AG04450 (cell line): Measurements from ENCODE around the gene LNX2. TPM values are rescaled to one million over a fixed set of nuclear protein-coding genes. Genes with fewer than 3 reads are reported as not detected.
A peak's percentile ranks its signal among the peaks of the same experiment; 100 is the strongest.

Experiments
- CTCF ChIA-PET: fragments of 300-600, 350-600 bp; formaldehyde crosslinking; extraction: SDS; loops from one replicate; lab custom pipeline; 2022; ENCODE audit warnings: antibody characterized with exemption, inconsistent platforms; lab: Charles Lee
- POLR2A ChIA-PET: fragments of 350-600 bp; formaldehyde crosslinking; extraction: SDS; loops from one replicate; lab custom pipeline; 2021; ENCODE audit warnings: antibody characterized with exemption, inconsistent platforms; lab: Yijun Ruan, JAX
- DNase-seq: peaks from one replicate; pipeline ENCODE4 v3.0.0-alpha.2; 2011; ENCODE audit warnings: low read depth, low spot score
- H3K27ac ChIP-seq: one replicate; pipeline ENCODE4 v1.5.1; 2012; ENCODE audit warnings: low read depth, low read length, control low read depth
- H3K27me3 ChIP-seq: one replicate; pipeline ENCODE4 v1.6.0; 2012; ENCODE audit warnings: low read length; ENCODE audit not compliant: control insufficient read depth, insufficient read depth
- H3K4me3 ChIP-seq: 2 replicates; pipeline ENCODE4 v1.5.1; 2011; ENCODE audit warnings: mild to moderate bottlenecking, low read depth, low read length, control low read depth
- H3K9me3 ChIP-seq: 2 replicates; pipeline ENCODE4 v1.5.1; 2012; ENCODE audit warnings: low read length; ENCODE audit not compliant: control insufficient read depth, insufficient read depth
- polyA plus RNA-seq: library from polyadenylated mRNA; depleted of rRNA; stranded (reverse); fragments of >200 nt; gene quantifications from 2 replicates; pipeline ENCODE4 v1.2.3, GENCODE V29; 2011
- TF ChIP-seq, protein P1 (sequence below): IDR thresholded peaks from 2 replicates; pipeline ENCODE4 v1.5.1; 2011; ENCODE audit warnings: low read depth, low read length, control low read depth, inconsistent platforms

Gene LNX2
- polyA plus RNA-seq, 1 experiment = 6.9 TPM

DNA sequence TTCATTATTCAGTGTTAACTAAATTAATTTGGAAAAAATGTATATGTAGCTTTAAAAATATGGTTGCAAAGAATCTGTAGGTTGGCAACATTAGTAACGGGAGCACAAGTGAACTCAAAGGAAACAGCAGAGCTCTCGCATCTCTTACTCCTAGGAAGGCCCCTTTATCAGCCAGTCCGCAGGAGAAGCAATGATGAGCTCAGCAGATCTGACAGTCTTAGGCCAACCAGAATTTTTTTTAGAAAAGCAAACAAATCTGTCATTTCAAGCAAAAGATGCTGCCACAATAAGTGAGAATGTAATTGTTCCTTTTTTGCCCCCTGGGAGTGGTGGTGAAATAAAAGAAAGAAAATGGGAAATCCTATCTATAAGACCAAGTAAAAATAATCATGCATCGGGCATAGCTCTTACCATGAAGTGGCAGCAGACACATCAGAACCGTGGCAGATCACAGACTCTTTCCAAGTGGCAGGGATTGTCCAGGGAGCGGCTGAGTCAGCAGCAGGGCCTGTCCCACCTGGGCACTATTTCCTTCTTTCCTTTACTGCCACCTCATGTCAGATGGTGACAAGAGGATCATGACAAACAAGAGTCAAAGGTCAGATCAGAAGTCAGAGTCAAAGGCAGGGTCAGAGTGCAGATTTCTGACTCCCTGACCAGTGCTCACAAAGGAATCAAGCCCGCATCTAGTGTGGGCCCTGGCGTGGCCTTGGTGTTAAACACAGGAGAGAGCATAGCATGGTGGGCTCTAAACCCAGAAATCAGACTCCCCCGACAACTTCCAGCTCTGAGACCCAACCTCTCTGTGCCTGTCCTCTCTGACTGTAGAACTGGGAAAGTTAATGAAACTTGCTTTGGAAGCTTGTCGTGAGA, 86.0 kb downstream of the LNX2 start:
- Histone ChIP-seq H3K27ac (no peak overlapping the region), H3K4me3 (no peak overlapping the region), H3K27me3 (no peaks in the 10 kb centered on the region), H3K9me3 (no peaks in the 10 kb centered on the region)
- no peak for DNase-seq
- CTCF ChIA-PET = interaction anchor here (0.7 to 15.1 kb wide), 12 partner anchors 11 to 419 kb away, joined by 3 to 280 read pairs (median 6); no protein-coding TSS in a partner anchor
- POLR2A ChIA-PET = no interaction called here
- TF ChIP-seq, protein P1, sequence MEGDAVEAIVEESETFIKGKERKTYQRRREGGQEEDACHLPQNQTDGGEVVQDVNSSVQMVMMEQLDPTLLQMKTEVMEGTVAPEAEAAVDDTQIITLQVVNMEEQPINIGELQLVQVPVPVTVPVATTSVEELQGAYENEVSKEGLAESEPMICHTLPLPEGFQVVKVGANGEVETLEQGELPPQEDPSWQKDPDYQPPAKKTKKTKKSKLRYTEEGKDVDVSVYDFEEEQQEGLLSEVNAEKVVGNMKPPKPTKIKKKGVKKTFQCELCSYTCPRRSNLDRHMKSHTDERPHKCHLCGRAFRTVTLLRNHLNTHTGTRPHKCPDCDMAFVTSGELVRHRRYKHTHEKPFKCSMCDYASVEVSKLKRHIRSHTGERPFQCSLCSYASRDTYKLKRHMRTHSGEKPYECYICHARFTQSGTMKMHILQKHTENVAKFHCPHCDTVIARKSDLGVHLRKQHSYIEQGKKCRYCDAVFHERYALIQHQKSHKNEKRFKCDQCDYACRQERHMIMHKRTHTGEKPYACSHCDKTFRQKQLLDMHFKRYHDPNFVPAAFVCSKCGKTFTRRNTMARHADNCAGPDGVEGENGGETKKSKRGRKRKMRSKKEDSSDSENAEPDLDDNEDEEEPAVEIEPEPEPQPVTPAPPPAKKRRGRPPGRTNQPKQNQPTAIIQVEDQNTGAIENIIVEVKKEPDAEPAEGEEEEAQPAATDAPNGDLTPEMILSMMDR = no peak

DNA sequence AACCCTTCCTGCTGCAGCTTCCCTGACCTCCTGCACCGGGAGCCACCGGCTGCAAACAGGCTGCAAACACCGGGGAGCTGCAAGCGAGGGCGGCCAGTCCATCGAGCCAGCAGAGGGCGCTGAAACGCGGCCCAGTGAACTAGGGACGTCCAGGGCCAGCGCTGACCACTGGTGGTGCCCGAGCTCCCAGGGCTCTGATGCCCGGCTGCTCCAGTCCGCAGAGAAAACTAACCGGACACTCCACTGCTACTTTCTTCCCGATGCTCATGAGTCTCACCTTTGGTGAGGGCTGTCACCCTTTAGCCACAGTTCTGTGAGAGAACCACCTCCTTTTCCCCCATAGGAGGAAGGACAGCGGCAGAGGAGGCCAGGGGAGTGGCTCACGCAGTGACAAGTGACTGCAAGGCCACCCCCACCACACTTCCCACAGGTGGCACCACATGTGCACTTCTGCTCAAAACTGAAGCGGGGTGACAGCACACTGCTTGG, 87.1 kb downstream of the LNX2 start:
- ChIA-PET POLR2A (interaction anchor here (0.6 to 1.0 kb wide), 2 partner anchors 47 to 293 kb away, joined by 5 read pairs; no protein-coding TSS in a partner anchor), CTCF (interaction anchor here (0.6 to 15.1 kb wide), 45 partner anchors 8 to 587 kb away, joined by 3 to 280 read pairs (median 4); partner anchors contain the start of gene LNX2)
- DNase-seq = peak; percentile 41
- Histone ChIP-seq H3K27me3 (no peaks in the 10 kb centered on the region), H3K4me3 (no peak overlapping the region), H3K9me3 (peaks cover 4% of the 10 kb centered on the region), H3K27ac (no peak overlapping the region)
- TF ChIP-seq, protein P1 = peak; percentile 98

DNA sequence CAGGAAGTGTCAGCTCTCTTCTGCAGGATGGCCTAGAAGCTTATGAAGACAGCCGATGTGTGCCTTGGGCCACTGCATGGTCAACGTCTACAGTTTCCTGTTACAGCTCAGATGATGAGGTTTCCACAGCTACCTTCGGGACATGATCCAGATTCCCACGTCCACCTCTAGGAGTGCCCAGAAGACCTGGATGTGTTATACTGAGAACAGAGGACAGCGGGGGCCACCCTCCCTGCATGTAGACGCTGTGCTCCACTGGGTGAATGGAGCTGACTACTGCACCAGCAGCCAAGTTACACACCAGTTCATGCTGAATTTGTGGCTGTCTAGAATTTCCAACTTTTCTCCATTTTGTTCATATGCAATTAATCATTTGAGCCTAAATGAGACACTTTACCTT, 91.4 kb downstream of the LNX2 start:
- POLR2A ChIA-PET = interaction anchor here (0.6 kb wide), 1 partner anchor 447 kb away, joined by 3 read pairs; no protein-coding TSS in a partner anchor
- Histone ChIP-seq H3K27me3 (peaks cover 6% of the 10 kb centered on the region), H3K27ac (no peak overlapping the region), H3K4me3 (no peak overlapping the region), H3K9me3 (peaks cover 4% of the 10 kb centered on the region)
- CTCF ChIA-PET = interaction anchor here (0.6 to 15.1 kb wide), 2 partner anchors 27 to 300 kb away, joined by 3 to 280 read pairs; no protein-coding TSS in a partner anchor
- DNase-seq = no peak
- TF ChIP-seq, protein P1 = no peak

DNA sequence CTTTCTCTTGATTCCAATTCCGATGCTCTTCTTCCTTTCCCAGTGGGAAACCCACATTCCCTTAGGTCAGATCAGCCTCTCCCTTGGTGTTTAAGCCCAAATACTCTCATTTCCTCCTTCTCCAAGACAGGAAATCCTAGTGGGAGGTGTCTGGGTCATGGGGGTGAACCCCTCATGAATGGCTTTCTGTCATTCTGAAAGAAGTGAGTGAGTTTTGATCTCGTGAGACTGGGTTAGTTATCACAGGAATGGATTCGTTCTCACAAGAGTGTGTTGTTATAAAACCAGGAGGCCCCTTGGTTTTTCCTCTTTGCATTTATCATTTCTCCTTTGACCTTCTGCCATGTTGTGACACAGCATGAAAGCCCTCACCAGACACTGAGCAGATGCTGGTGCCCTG, 93.8 kb downstream of the LNX2 start:
- CTCF ChIA-PET = interaction anchor here (1.0 to 1.2 kb wide), 2 partner anchors 300 kb away, joined by 4 to 5 read pairs; no protein-coding TSS in a partner anchor
- Histone ChIP-seq H3K4me3 (no peak overlapping the region), H3K9me3 (peaks cover 4% of the 10 kb centered on the region), H3K27ac (no peak overlapping the region), H3K27me3 (peaks cover 8% of the 10 kb centered on the region)
- TF ChIP-seq, protein P1 = no peak
- POLR2A ChIA-PET = no interaction called here
- DNase-seq = no peak
